Heart left ventricle (tissue), 16 donors: ENCODE measurements around the gene ASB13. TPM values are rescaled to one million over a fixed set of nuclear protein-coding genes. Genes with fewer than 3 reads are reported as not detected.

Experiments
- ATAC-seq, 4 donors: fragments of 200-7000 bp; cut with Tn5 transposase; one replicate each; pipeline ENCODE4 v1.9.1; 2020 to 2022; ENCODE audit warnings: moderate library complexity in 4 of 4, mild to moderate bottlenecking in 3 of 4, moderate number of reproducible peaks in 1 of 4
- DNase-seq, 5 donors: peaks; one replicate each; pipeline ENCODE4 v3.0.0-alpha.2; 2020
- H3K27ac ChIP-seq, 12 donors: fragments of 200-600 bp; sonication (generic) in 4 of 12; one replicate each; pipeline versions ENCODE4 v1.5.0 to v1.8.0; 2016 to 2022; ENCODE audit warnings: mild to moderate bottlenecking in 2 of 12
- H3K27me3 ChIP-seq, 9 donors: fragments of 200-600 bp; sonication (generic) in 2 of 9; one replicate each; pipeline versions ENCODE4 v1.5.1 to v1.8.0; 2016 to 2022; ENCODE audit warnings: mild to moderate bottlenecking in 3 of 9
- H3K36me3 ChIP-seq, 9 donors: fragments of 200-600 bp; sonication (generic) in 2 of 9; one replicate each; pipeline versions ENCODE4 v1.5.0 to v1.8.0; 2018 to 2022; ENCODE audit warnings: mild to moderate bottlenecking in 2 of 9
- H3K4me1 ChIP-seq, 12 donors: fragments of 200-600 bp; sonication (generic) in 4 of 12; one replicate each; pipeline versions ENCODE4 v1.5.0 to v1.8.0; 2016 to 2022; ENCODE audit warnings: mild to moderate bottlenecking in 3 of 12
- H3K4me3 ChIP-seq, 12 donors: fragments of 200-600 bp; sonication (generic) in 4 of 12; one replicate each; pipeline versions ENCODE4 v1.5.0 to v1.8.0; 2017 to 2022; ENCODE audit warnings: mild to moderate bottlenecking in 9 of 12, moderate library complexity in 4 of 12
- H3K9me3 ChIP-seq, 12 donors: fragments of 200-600 bp; sonication (generic) in 4 of 12; one replicate each; pipeline versions ENCODE4 v1.5.0 to v1.8.0; 2016 to 2022; ENCODE audit warnings: mild to moderate bottlenecking in 1 of 12
- CTCF ChIP-seq, 12 donors: fragments of 200-600 bp; sonication (generic) in 4 of 12; IDR thresholded peaks; one replicate each; pipeline versions ENCODE4 v1.5.0 to v1.8.0; 2018 to 2022; ENCODE audit warnings: antibody characterized with exemption in 12 of 12, mild to moderate bottlenecking in 5 of 12
- POLR2A ChIP-seq, 2 donors: fragments of 450-650 bp; IDR thresholded peaks; one replicate each; pipeline ENCODE4 v1.6.1; 2017; ENCODE audit warnings: antibody characterized with exemption in 2 of 2, mild to moderate bottlenecking in 2 of 2, moderate library complexity in 2 of 2
- WGBS, 4 donors: extraction: QIAGEN DNeasy Blood & Tissue Kit in 2 of 4; methylation state at CpG; one replicate each; pipeline versions ENCODE4 v1.1.5 to v1.1.7; 2013 to 2018; 5-methylcytosine and 5-hydroxymethylcytosine counted together
- intact Hi-C, 10 donors: fragments of 100-400 bp; cut with DNase I; formaldehyde crosslinking; loops; one replicate each; pipeline versions ENCODE4 v1.11.1 to v1.14.2; 2022
- polyA plus RNA-seq, 2 donors: library from polyadenylated mRNA; stranded (reverse); fragments of 200-250 nt; gene quantifications; one replicate each; pipeline ENCODE4 v1.2.3, GENCODE V29; 2013
- total RNA-seq, 9 donors: library from RNA; depleted of rRNA in 2 of 9; stranded (reverse); fragments of >200 nt in 2 of 9; fragmentation: NEBNext Ultra II Directional in 3 of 9; extraction: Animal tissue kit (Norgen Biotek cat#: 25700) in 3 of 9; gene quantifications; one replicate each; pipeline versions ENCODE4 v1.1.0 to v1.2.4, GENCODE V29; 2016 to 2023
- donor health status: ischemic (EF 13 %, LVEDD 7.1; RV severe dilation, severe dysfunction).
- donor health status: healthy with polysubstance abuse.
- donor health status: DM: no; HTN: yes; CAD: no.
- donor health status: DM: no; HTN: no; CAD: no.
- donor health status: ischemic (EF 25% LVEDD 6.9; RV normal size, moderate dysfunction).
- donor health status: ischemic (EF 25% LVEDD 5.7; RV mildly dilated, moderate dysfunction).
- donor health status: healthy.
- donor health status: DM: yes; HTN: yes; CAD: no.
- donor health status: ischemic (EF 35%, LVEDD 5.7; RV mildly dilated, moderate dysfunction).
- donor health status: nonischemic (EF 11% LVEDD 7.7; RV severe dilation, severe dysfunction).
- donor health status: DM: yes; HTN: yes; CAD: no.
- donor health status: PGD.
- donor health status: ischemic (EF 29% LVEDD 5.4; RV normal size, mild dysfunction).
- donor health status: nonischemic (EF 23%, LVEDD 6.1; RV moderate dilation, normal function).

ASB13 gene
- total and polyA plus RNA-seq, 11 donors = 9.9 to 18.6 (median 13.3) TPM

GRCh38 chr10:5666841-5667630 is 641 bp upstream of the ASB13 start:
- Histone ChIP-seq H3K27me3 (no peaks in the 10 kb centered on the region), H3K36me3 (no peaks in the 10 kb centered on the region), H3K4me3 (peak overlapping the region; percentile 66 to 99 (median 95)), H3K9me3 (peaks cover 0 to 2% (median 0%) of the 10 kb centered on the region in 12 donors), H3K27ac (peak overlapping the region in 3 of 12 donors; percentile 79 to 86 (median 80)), H3K4me1 (peaks cover 0 to 21% (median 13%) of the 10 kb centered on the region in 12 donors)
- intact Hi-C loops = no loop called here
- TF ChIP-seq CTCF (IDR thresholded peaks at IDR 0.05) = no peak
- TF ChIP-seq POLR2A (IDR thresholded peaks at IDR 0.05) = no peak
- ATAC-seq (no peak), DNase-seq (no peak)
- WGBS, 4 donors = 44 to 48% (median 45%) methylated on average over 15 of the region's 15 CpGs

- WGBS, 4 donors = 30 to 37% (median 32%) methylated on average over 9 of the region's 9 CpGs
- ATAC-seq = no peak
Measured at GRCh38 chr10:5665373-5666007, 905 bp downstream of the ASB13 start.

GRCh38 chr10:5663692-5664427 is 2.5 kb downstream of the ASB13 start:
- no peak for ATAC-seq
- WGBS, 4 donors = 77 to 84% (median 78%) methylated on average over 12 of the region's 12 CpGs
- DNase-seq = peak in 1 of 5 donors; percentile 15
- H3K36me3 ChIP-seq = no peaks in the 10 kb centered on the region
- intact Hi-C loops = no loop called here
- no peak overlapping the region for H3K4me3 ChIP-seq
- no peaks in the 10 kb centered on the region for H3K9me3 ChIP-seq
- H3K27me3 ChIP-seq = no peaks in the 10 kb centered on the region
- H3K27ac ChIP-seq = no peak overlapping the region
- peaks cover 0 to 36% (median 13%) of the 10 kb centered on the region in 12 donors for H3K4me1 ChIP-seq
- TF ChIP-seq POLR2A (IDR thresholded peaks at IDR 0.05) (no peak), CTCF (IDR thresholded peaks at IDR 0.05) (no peak)

More at GRCh38 chr10:5665373-5666007, 905 bp downstream of the ASB13 start:
- no peak for DNase-seq
- intact Hi-C loops = no loop called here
- H3K4me1 ChIP-seq = peaks cover 0 to 28% (median 13%) of the 10 kb centered on the region in 12 donors
- H3K36me3 ChIP-seq = no peaks in the 10 kb centered on the region
- H3K9me3 ChIP-seq = no peaks in the 10 kb centered on the region
- no peak for TF ChIP-seq POLR2A (IDR thresholded peaks at IDR 0.05)
- TF ChIP-seq CTCF (IDR thresholded peaks at IDR 0.05) = no peak
- no peaks in the 10 kb centered on the region for H3K27me3 ChIP-seq
- peak overlapping the region in 10 of 12 donors; percentile 63 to 86 (median 82) for H3K27ac ChIP-seq
- H3K4me3 ChIP-seq = peak overlapping the region; percentile 66 to 99 (median 95)
